ENCODE data around the gene TGM5. TPM values are rescaled to one million over a fixed set of nuclear protein-coding genes. Genes with fewer than 3 reads are reported as not detected.

TGM5 gene
- total RNA-seq, 1 donor from 2014 or later, result not detected

DNA sequence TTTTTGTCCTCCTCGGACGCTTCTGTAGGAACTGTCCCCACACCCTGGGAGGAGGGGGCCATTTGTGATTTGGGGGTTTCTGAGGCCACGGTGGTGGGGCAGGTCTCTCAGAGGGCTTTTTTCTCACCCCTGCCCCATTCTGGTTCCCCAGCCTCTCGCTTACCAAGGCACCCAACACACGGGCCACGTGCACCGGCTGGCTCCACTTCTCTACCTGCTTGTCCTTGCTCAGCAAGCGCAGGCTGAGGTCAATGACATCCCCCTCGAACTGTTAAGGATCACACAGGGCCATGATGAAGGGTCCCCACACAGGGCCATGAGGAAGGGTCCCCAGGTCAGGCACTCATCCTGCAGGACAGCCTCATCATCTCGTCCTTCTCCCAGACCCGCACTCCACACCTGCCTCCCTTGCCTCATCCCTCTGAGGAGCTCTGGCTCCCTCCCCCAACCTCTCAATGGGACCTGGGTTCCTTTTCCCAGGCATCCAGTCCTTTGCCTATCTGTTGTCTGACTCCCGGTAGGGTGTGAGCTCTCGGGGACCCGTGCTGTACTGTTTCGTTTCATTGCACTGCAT is 56.5 kb downstream of the TGM5 start:
- Histone ChIP-seq H3K27me3 (ENCODE audit: low read depth) (peaks cover 39% of the 10 kb centered on the region), H3K4me3 (no peak overlapping the region), H3K4me1 (peaks cover 9% of the 10 kb centered on the region), H3K36me3 (no peaks in the 10 kb centered on the region), H3K27ac (replicated peaks) (no peak overlapping the region), H3K9me3 (replicated peaks) (no peaks in the 10 kb centered on the region)
- no peak for DNase-seq
- TF ChIP-seq CTCF (IDR thresholded peaks at IDR 0.05; ENCODE audit: borderline replicate concordance), result no peak
- intact Hi-C loops (cut with micrococcal nuclease), result no loop called here

DNA sequence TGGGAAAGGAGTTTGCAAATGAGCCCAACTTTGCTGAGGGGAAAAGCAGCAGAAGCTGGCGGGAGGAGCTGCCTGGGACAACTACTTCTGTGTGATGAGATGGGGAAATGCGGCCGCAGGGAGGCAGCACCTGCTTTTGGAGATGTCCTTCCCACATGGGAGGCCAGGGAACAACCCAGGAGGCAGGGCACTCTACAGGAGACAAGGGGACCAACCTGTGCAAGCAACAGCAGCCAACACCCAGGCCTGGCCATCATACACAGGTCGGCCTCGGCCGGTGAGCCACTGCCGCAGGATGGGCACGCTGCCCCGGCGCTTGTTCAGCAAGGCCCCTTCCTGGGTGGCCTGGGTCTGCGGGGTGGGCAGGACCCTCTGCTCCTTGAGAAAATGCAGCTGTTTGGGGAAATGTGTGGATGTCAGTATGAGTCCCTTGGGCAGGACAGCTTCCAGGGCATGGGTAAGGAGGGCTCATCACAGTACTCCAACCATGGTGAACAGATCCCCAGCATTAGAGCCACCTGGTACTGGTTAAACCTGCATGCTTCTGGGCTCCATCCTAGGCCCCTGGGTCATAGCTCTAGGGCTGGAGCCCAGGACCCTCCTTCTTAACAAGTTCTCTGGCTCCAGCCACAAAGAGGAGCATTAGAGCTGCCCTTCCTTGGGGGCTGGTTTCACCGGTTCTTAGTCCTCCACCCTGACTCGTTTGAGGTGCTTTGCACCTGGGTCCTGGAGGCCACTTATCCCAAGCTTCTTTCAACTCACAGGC is 57.5 kb downstream of the TGM5 start:
- Histone ChIP-seq H3K36me3 (no peaks in the 10 kb centered on the region), H3K27ac (replicated peaks) (no peak overlapping the region), H3K27me3 (ENCODE audit: low read depth) (peaks cover 39% of the 10 kb centered on the region), H3K9me3 (replicated peaks) (no peaks in the 10 kb centered on the region), H3K4me1 (peaks cover 1% of the 10 kb centered on the region), H3K4me3 (no peak overlapping the region)
- peak; percentile 30 for TF ChIP-seq CTCF (IDR thresholded peaks at IDR 0.05; ENCODE audit: borderline replicate concordance)
- intact Hi-C loops (cut with micrococcal nuclease), result no loop called here
- DNase-seq, result no peak

- H3K36me3 ChIP-seq, result no peaks in the 10 kb centered on the region
- no peak for DNase-seq
- no peak overlapping the region for H3K27ac ChIP-seq (replicated peaks)
- H3K4me1 ChIP-seq, result peaks cover 6% of the 10 kb centered on the region
- H3K9me3 ChIP-seq (replicated peaks), result no peaks in the 10 kb centered on the region
- H3K27me3 ChIP-seq (ENCODE audit: low read depth), result peaks cover 39% of the 10 kb centered on the region
- no peak overlapping the region for H3K4me3 ChIP-seq
- intact Hi-C loops (cut with micrococcal nuclease), result no loop called here
- TF ChIP-seq CTCF (IDR thresholded peaks at IDR 0.05; ENCODE audit: borderline replicate concordance), result no peak
Measured at GRCh38 chr15:43208052-43209002, 58.4 kb downstream of the TGM5 start.

GRCh38 chr15:43207024-43207423 is 59.7 kb downstream of the TGM5 start:
- no peak overlapping the region for H3K27ac ChIP-seq (replicated peaks)
- intact Hi-C loops (cut with micrococcal nuclease), result no loop called here
- no peak for TF ChIP-seq CTCF (IDR thresholded peaks at IDR 0.05; ENCODE audit: borderline replicate concordance)

GRCh38 chr15:43206054-43206453 is 60.7 kb downstream of the TGM5 start:
- Histone ChIP-seq H3K9me3 (replicated peaks) (no peaks in the 10 kb centered on the region), H3K27ac (replicated peaks) (no peak overlapping the region), H3K36me3 (no peaks in the 10 kb centered on the region), H3K4me3 (no peak overlapping the region), H3K4me1 (peaks cover 6% of the 10 kb centered on the region), H3K27me3 (ENCODE audit: low read depth) (peaks cover 33% of the 10 kb centered on the region)
- TF ChIP-seq CTCF (IDR thresholded peaks at IDR 0.05; ENCODE audit: borderline replicate concordance), result no peak
- intact Hi-C loops (cut with micrococcal nuclease), result no loop called here
- DNase-seq, result no peak

More at GRCh38 chr15:43207024-43207423, 59.7 kb downstream of the TGM5 start:
- H3K4me1 ChIP-seq, result peaks cover 6% of the 10 kb centered on the region
- no peak for DNase-seq
- H3K4me3 ChIP-seq, result no peak overlapping the region
- H3K27me3 ChIP-seq (ENCODE audit: low read depth), result peaks cover 39% of the 10 kb centered on the region
- H3K9me3 ChIP-seq (replicated peaks), result no peaks in the 10 kb centered on the region
- H3K36me3 ChIP-seq, result no peaks in the 10 kb centered on the region
